Peyer's patch (tissue), 4 donors: ENCODE measurements around the gene HSPA14. TPM values are rescaled to one million over a fixed set of nuclear protein-coding genes. Genes with fewer than 3 reads are reported as not detected.

ENCODE experiments used
- DNase-seq, 3 donors: peaks; one replicate each; pipeline ENCODE4 v3.0.0-alpha.2; 2017 to 2019
- H3K27ac ChIP-seq, 4 donors: fragments of 200-600 bp; sonication (generic); one replicate each; pipeline ENCODE4 v1.5.1; 2016 to 2019
- H3K27me3 ChIP-seq, 2 donors: fragments of 200-600 bp; sonication (generic); one replicate each; pipeline ENCODE4 v1.5.1; 2019
- H3K36me3 ChIP-seq, 3 donors: fragments of 200-600 bp; sonication (generic); one replicate each; pipeline ENCODE4 v1.5.1; 2016 to 2019
- H3K4me1 ChIP-seq, 4 donors: fragments of 200-600 bp; sonication (generic); one replicate each; pipeline ENCODE4 v1.5.1; 2016 to 2019
- H3K4me3 ChIP-seq, 4 donors: fragments of 200-600 bp; sonication (generic); 1 replicate in 3 of 4; 2 replicates in 1 of 4; pipeline ENCODE4 v1.5.1; 2016 to 2019; ENCODE audit warnings: mild to moderate bottlenecking in 1 of 4
- H3K9me3 ChIP-seq, 4 donors: fragments of 200-600 bp; sonication (generic); one replicate each; pipeline ENCODE4 v1.5.1; 2016 to 2019; ENCODE audit warnings: mild to moderate bottlenecking in 1 of 4
- CTCF ChIP-seq, 6 experiments: fragments of 450-650 bp in 4 of 6; fragments of 200-600 bp in 2 of 6; sonication (generic) in 1 of 6; IDR thresholded peaks; one replicate each; pipeline ENCODE4 v1.5.1; 2017 to 2019; ENCODE audit warnings: antibody characterized with exemption in 6 of 6, mild to moderate bottlenecking in 3 of 6, moderate library complexity in 1 of 6
- POLR2A ChIP-seq, 2 donors: fragments of 450-650 bp; IDR thresholded peaks; one replicate each; pipeline ENCODE4 v1.5.1; 2017; ENCODE audit warnings: antibody characterized with exemption in 2 of 2, mild to moderate bottlenecking in 2 of 2, moderate library complexity in 2 of 2
- total RNA-seq, 4 donors: library from RNA; depleted of rRNA; stranded (reverse); fragments of >200 nt; gene quantifications; one replicate each; pipeline ENCODE4 v1.1.0, GENCODE V29; 2016

Gene HSPA14
- total RNA-seq, 4 donors from 2014 or later, result 11.4 to 20.6 (median 12.0) TPM

GRCh38 chr10:14820775-14821154 is 17.3 kb upstream of the HSPA14 start:
- H3K9me3 ChIP-seq, result no peaks in the 10 kb centered on the region
- H3K4me3 ChIP-seq, result no peak overlapping the region
- no peaks in the 10 kb centered on the region for H3K36me3 ChIP-seq
- no peak overlapping the region for H3K27ac ChIP-seq
- TF ChIP-seq POLR2A (IDR thresholded peaks at IDR 0.05) (no peak), CTCF (IDR thresholded peaks at IDR 0.05) (no peak)
- no peaks in the 10 kb centered on the region for H3K27me3 ChIP-seq
- no peak for DNase-seq
- H3K4me1 ChIP-seq, result peaks cover 0 to 6% (median 0%) of the 10 kb centered on the region in 4 donors

- no peak overlapping the region for H3K4me3 ChIP-seq
- H3K36me3 ChIP-seq, result no peaks in the 10 kb centered on the region
- H3K9me3 ChIP-seq, result no peaks in the 10 kb centered on the region
- H3K4me1 ChIP-seq, result peaks cover 0 to 6% (median 0%) of the 10 kb centered on the region in 4 donors
- no peak for DNase-seq
- H3K27me3 ChIP-seq, result no peaks in the 10 kb centered on the region
- TF ChIP-seq POLR2A (IDR thresholded peaks at IDR 0.05), result no peak
- no peak for TF ChIP-seq CTCF (IDR thresholded peaks at IDR 0.05)
- no peak overlapping the region for H3K27ac ChIP-seq
Observed at GRCh38 chr10:14821635-14822375, 16.3 kb upstream of the HSPA14 start.

- TF ChIP-seq POLR2A (IDR thresholded peaks at IDR 0.05) (no peak), CTCF (IDR thresholded peaks at IDR 0.05) (peak; percentile 25 to 69 (median 62))
- Histone ChIP-seq H3K27me3 (no peaks in the 10 kb centered on the region), H3K4me1 (peaks cover 0 to 6% (median 0%) of the 10 kb centered on the region in 4 donors), H3K4me3 (no peak overlapping the region), H3K27ac (no peak overlapping the region), H3K9me3 (no peaks in the 10 kb centered on the region), H3K36me3 (no peaks in the 10 kb centered on the region)
- peak in 2 of 3 donors; percentile 39 to 73 for DNase-seq
Observed at GRCh38 chr10:14822879-14823755, 15.0 kb upstream of the HSPA14 start.

DNA sequence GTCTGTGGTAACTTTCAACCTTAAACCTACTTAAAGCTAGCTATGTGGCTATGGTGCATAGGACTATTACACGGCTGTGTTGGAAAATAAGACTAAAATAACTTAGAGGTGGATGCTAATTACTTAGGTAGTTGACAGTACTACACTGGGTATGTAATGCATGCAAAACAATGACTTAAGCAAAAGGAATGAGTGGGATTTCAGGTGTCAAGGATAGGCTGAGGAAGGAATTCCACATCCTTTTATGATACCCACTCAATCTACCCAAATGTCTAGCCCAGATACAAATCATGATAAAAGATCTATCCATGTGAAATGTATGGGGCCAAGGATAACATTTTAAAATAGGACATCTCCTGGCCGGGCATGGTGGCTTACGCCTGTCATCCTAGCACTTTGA is 14.1 kb upstream of the HSPA14 start:
- TF ChIP-seq CTCF (IDR thresholded peaks at IDR 0.05) (no peak), POLR2A (IDR thresholded peaks at IDR 0.05) (no peak)
- no peaks in the 10 kb centered on the region for H3K36me3 ChIP-seq
- peaks cover 0 to 6% (median 0%) of the 10 kb centered on the region in 4 donors for H3K4me1 ChIP-seq
- H3K9me3 ChIP-seq, result no peaks in the 10 kb centered on the region
- H3K27ac ChIP-seq, result no peak overlapping the region
- H3K4me3 ChIP-seq, result no peak overlapping the region
- no peak for DNase-seq
- no peaks in the 10 kb centered on the region for H3K27me3 ChIP-seq

- H3K4me3 ChIP-seq, result no peak overlapping the region
- H3K9me3 ChIP-seq, result no peaks in the 10 kb centered on the region
- no peak overlapping the region for H3K27ac ChIP-seq
- no peaks in the 10 kb centered on the region for H3K36me3 ChIP-seq
- peaks cover 0 to 6% (median 0%) of the 10 kb centered on the region in 4 donors for H3K4me1 ChIP-seq
- TF ChIP-seq CTCF (IDR thresholded peaks at IDR 0.05) (no peak), POLR2A (IDR thresholded peaks at IDR 0.05) (no peak)
- no peak for DNase-seq
- H3K27me3 ChIP-seq, result no peaks in the 10 kb centered on the region
Observed at GRCh38 chr10:14826076-14826829, 11.9 kb upstream of the HSPA14 start.
